HG03108 (cell line): Measurements from ENCODE around the gene KY.

Source experiments
- ATAC-seq: cut with Tn5 transposase; IDR thresholded peaks from one replicate; pipeline ENCODE4 v1.9.1; 2021; ENCODE audit warnings: moderate library complexity; ENCODE audit not compliant: unreplicated experiment

KY gene

DNA sequence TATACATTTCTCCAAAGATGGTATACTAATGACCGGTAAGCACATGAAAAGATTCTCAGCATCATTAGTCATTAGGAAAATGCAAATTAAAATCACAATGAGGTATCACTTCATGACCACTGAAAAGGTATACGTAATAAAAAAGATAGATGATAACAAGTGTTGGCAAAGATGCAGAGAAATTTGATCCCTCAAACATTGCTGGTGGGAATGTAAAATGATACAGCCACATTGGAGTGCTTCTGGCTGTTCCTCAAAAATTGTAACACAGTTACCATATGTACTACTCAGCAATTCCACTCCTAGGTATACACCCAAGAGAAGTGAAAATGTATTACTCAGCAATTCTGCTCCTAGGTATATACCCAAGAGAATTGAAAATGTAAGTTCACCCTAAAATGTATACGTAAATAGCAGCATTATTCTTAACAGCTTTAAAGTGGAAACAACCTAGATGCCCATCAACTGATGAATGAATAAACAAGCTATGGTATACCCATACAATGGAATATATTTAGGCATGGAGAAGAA, 25.0 kb upstream of the KY start:
- ATAC-seq = no peak

DNA sequence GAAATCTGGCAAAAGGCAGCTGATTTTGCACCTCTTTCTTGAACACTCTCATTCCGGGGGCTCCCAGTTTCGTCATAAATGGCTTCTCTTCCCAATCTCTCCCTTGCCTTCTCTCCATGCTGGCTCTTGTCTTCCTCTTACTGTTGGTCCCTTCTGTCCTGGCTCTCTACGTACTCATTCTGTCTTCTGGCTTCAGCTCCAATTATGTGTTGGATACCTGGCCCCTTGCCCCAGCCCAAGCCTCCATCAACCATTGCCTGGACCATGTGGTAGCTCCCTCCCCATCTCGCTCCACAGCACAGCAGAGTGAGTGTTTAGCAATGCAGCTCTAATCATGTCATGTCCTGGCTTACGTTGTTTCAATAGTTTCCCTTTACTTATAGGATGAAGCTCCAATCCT, 21.7 kb upstream of the KY start:
- ATAC-seq = no peak

DNA sequence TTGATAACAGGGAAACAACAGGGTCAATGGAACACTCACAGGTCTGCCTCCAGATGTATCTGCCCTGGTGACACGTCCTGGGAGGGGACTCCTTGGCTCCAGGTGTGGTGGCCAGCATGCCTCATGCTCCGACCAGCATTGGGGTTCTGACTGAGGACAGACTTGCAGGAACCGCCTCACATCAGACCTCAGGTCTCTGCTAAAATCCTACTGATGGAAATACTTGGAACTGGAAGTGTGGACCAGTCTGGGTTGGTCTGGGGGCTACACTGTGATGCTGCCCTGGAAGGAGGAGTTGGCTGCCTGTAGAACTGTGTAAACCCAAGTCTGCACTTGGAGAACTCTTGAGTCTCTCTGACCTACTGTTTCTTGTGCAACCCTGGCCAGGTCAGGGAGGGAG, 17.1 kb upstream of the KY start:
- ATAC-seq = no peak

DNA sequence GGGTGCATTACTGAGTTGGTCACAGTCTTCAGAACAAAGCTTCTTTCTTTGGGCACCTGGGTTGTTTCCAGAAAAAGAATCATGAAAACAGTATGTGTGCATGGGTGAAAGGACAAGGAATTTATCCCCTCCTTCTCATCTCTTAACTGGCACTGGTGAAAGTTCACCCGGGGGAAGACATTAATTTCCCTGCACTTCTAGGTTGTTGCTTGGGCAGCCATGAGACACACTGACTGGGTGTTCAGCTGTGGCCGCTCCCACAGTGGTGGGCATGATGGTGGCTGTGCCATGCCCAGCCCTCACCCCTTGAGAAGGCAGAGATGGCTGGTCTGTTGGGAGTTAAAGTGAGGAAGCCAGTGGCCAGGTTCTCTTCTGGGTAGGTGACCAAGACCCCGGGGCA, 16.6 kb upstream of the KY start:
- no peak for ATAC-seq

DNA sequence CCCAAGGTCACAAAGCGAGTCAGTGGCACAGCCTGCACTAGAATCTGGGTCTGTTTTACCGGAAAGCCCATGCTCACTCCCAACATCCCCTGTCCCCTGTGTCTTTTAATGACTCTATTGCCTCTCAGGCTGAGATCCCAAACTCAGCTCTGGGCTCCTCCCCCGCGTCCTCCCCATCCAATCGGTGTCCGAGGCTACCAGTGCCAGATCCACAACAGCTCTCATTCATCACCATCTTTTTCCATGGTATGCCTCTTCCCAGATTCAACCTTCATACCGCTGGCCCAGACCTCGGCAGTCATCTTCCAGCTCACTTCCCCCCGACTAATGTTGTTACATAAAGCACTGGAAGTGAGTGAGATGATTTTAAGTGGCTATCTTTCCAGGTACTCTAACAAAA, 16.1 kb upstream of the KY start:
- no peak for ATAC-seq

DNA sequence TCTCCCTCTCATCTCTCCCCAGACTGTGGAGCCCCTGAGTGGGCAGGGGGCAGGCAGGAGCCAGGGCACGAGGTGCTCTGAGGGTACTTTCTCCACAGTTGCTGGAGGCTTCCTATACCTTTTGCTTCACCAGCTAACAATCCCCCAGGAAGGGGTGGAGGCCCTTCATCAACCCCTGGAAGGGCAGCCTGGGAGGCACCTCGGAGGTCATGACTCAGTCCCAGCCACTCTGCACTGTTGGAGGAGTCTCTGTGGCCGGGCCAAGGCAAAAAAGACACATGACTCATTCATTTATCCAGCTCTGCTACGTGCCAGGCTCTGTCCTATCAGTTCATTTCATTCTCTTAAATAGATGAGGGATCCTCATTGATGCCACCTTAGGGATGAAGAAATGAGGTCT, 15.6 kb upstream of the KY start:
- ATAC-seq = no peak

DNA sequence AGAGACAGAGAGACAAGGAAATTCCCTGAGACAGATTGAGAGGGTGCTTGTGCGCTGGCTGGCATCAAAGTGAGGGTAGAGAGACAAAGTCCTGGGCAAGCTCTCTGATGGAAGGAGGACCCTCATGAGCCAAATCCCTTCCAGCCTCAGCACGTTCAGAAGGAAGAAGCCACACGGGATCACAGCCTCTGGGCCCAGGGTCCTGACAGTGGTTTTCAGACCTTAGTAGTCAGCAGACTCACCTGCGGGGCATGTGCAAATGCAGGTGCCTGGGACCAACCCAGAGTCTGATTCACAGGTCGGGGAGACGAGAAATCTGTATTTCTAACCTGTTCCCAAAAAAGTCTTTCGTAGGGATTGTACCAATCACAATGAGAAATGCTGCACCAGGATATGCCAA, 15.2 kb upstream of the KY start:
- no peak for ATAC-seq

DNA sequence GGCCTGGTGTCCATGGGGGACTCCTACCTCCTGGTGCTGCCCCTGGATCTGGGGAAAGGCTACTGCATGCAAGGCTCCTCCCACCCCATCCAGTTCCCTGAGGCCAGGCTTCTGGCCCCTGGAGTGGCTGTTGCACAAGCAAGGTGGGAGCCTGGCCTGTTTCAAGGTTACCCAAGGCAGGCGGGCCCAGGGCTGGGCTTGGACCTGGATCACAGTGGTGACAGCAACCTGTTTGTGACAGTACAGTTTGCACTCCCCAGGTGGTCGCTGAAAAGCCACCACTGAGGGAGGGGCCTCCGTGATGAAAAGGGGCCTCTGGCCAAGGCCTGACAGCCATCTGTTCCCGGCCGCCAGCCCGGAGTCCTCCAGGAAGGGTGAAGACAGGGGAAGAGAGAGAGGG, 14.4 kb upstream of the KY start:
- no peak for ATAC-seq

DNA sequence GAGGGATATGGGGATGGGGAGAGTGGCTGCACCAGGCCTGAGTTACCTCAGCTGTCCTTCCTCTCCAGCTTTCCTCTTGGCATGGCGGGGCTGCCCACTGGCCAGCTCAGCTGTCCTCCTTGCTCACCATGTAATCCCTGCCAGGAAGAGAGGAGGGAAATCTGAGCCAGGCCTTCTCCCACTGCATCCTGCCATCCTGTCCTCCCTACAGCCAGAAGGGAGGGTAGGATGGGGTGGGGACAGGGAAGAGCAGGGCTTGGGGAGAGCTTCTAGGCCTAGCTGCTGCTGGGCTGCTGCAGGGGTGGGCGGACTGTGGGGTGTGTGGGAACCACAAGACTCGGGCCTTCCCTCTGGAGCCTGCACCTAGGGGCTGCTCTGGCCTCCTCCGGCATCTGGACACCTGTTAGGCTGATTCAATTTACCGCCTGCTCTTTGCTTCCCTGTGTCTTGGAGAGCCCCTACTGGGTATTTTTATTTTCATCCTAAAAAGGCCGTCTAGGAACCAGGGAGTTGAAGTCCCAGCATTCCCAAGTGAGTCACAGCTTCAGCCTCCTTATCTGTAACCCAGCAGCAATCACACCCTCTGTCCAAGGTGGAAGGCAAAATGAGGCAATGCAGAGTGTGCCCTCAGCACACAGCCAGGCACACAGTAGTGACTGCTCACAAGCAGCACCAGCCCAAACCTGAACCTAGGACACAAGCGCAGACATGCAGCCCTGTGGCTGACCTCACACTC, 13.1 kb upstream of the KY start:
- no peak for ATAC-seq

DNA sequence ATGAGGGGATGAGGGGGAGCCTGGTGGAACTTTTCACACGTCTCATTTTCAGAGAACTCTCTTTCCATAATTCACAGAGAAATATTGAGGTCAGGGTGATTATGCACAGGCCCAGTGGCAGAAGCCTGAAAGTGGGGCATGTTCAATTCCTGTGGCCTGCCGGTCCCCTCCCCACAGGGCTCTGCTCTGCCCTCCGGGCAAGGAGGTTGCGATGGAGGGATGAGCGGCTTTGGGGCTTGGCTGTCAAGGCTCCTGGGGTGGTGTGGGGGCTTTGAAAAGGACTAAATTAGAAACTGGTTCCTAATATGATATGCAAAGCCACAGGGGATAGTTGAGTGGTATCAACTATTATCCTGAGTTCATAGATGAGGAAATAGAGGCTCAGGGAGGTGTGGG, 9.2 kb upstream of the KY start:
- ATAC-seq = no peak

DNA sequence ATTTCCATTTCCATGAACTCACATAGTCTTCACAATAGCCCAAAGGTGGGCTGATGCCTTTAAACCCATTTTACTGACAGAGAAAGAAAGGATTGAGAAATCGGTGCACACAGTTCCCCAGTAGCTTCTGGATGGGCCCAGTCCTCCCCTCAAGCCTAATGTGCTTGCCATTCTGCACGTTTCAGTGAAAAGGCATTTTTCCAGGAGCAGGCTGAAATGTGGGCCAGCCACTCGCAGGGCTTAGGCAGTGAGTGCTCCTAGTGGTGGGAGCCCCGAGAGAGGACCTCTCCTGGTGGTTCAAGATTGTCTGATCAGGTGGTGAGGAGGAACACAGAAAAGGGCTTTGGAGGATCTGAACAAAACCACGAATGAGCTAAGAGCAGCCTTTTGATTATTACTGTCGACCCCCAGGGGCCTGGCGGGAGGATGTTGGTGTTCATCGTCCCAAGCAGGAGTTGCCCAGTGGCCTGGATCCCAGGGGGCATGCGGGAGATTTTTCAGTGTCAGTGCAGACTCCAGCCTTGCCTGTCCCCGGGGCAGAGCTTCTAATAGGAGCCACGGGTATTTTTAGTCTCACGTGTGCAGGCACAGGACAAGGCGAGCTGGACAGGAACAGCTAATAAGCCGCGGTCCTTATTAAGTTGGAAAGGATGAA, 8.7 kb upstream of the KY start:
- ATAC-seq = no peak

DNA sequence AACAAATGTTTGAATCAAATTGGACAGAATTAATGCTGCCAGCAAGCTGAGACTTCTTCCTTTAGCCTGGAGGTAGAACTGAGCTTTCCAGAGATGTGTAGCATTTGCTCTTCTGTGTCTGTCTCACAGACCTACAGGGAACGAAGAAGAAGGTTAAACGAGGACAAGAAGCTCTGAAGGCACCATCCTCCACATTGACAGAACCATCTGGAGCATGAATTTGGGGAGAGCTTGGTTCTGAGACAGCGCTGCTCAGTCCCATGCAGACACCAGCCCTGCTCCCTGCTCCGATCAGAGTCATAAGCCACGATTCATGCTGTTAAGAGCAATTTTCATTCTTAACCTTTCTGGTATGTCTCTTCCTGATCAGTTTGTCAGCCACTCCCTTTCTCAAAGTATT, 7.7 kb upstream of the KY start:
- no peak for ATAC-seq

DNA sequence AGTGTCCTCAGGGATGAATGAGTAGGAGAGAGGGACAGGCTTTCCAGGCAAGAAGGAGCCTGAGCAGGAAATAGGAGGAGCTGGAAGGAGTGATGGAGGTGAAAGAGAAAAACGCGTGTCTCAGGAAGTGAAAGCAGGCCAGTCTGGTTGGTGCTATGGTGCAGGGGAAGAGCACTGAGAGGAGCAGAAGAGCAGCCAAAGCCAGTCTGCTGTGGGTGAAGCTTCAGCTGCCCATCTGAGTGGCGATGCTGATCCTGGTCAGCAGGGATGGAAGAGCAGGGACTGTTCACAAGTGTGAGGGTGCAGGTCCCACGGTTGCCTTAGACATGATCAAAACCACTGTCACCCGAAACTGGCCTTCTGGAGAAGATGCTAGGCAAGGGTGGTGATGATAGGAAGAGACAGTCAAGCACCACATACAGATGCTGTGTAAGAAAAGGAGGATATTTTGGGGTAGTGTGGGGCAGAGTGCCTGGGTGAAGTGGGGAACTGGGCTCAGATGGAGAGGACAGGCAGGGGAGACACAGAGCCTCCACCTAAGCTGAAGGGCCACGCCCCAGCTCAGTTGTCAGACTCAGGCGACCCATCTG, 5.5 kb upstream of the KY start:
- no peak for ATAC-seq

DNA sequence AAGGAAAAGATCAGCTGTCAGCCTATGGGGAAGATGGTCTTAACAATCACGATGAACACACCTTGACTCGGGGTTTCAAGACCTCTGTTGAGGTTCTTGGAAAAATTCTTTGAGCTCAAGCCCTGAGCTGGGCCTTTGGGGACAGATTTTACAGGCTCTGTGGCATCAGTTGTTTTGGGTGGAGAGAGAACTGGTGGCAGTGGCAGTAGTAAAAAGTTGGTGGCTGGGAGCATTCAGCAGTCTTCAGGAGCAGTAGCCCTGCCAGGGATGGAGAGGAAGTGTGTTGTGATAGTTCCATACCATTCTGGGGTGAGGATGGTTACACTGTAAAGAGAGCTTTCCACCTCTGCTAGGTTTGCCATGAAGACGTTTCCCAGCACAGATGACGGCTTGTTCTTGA, 4.9 kb upstream of the KY start:
- no peak for ATAC-seq

DNA sequence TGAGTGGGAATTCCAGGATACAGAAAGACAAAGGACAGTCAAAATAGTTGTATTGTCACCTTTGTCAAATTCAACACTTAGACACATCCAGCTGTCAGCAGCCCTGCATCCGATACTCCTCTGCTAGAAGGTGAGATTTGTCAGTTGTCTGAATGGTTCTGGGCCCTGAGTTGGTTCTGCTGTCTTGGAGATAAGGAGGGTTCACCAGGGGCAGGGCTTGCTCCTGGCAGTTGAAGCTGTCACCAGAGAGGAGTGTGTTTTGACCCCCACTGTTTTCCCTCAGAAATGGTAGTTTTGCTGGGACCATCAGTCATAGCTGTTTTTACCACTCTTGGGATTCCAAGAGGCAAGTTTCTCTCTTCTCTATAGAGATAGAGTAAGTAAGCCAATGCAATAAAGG, 3.2 kb upstream of the KY start:
- no peak for ATAC-seq

DNA sequence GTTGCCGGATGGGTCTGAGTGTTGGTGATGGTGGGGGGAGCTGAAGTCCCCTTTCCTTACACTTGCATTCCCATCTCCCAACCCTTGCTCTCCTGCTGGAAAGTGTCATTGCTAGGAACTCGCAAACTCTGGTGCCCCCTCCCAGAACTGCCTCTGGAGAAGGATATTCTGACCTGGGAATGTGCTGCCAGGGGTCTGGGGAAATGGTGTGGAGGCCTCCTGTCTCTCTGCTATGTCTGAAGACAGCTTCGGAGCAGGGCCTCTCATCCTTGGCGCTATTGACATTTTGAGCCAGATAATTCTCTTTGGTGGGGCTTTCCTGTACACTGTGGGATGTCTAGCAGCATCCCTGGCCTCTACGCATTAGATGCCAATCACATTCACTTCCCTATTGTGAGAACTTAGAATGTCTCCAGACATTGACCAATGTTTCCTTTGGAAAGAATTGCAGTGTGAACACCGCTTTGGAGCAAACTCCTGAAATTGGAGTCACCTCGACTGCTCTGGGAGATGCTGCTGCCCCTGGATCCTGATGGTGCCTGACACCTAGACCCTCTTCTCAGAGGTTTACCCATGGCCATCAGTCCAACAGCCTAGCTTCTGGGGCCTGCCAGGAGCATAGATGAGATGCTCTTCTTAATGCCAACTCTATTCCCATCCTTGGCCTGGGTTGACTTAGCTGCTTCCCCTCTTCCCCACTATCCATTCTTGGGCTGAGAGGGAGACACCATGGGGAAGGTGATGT, 2.2 kb upstream of the KY start:
- no peak for ATAC-seq

DNA sequence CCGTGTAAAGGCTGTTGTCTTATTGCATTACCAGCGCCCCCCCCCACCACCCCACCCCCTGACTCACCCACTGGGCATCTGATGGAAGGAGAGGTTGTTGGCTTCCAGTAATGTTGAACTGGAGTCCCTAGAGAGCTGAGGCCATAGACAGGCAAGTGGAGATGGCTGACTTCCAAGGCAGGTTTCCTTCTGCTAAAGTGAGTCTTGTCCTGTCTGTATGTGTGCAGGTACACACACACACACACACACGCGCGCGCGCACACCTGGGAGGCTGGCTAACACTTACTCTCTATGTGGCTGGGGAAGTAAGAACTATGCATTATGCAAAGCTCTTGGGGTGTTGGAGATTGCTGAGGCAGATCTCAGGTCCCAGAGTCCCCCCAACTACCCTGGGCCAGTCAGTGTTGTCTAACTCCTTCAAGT, 1.6 kb upstream of the KY start:
- no peak for ATAC-seq

DNA sequence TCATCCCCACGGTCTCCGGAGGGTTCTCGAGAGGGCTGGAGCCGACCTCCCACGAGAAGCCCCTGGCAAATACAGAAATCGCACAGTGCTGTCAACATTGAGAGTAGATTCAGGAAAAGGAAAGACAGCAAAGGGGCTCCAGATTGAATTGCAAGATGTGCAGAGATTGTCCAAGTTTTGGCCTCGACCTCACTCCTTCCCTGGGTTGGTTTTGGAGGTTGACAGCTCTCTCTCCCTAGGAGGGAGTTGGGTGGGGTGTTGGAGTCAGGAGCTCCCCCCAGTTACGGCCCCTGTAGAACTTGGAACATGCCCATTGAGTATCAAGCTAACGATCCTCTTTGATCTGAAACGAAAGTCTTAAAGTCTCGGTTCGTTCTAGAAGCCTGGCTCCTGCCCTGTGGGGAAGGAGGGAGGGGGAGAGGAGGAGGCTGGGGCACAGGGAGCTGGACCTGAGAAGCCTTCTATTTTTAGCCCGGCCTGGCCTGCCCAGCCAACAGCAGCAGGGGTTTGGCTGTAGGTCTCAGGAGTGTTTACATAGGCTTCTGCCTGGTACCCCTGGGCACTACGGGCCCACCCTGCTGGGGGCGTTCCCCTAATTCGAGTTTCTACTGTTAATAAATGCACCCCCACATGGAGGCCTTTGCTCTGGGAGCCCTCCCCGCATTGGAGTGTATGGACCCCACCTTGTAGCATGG, 672 bp upstream of the KY start:
- ATAC-seq = no peak

DNA sequence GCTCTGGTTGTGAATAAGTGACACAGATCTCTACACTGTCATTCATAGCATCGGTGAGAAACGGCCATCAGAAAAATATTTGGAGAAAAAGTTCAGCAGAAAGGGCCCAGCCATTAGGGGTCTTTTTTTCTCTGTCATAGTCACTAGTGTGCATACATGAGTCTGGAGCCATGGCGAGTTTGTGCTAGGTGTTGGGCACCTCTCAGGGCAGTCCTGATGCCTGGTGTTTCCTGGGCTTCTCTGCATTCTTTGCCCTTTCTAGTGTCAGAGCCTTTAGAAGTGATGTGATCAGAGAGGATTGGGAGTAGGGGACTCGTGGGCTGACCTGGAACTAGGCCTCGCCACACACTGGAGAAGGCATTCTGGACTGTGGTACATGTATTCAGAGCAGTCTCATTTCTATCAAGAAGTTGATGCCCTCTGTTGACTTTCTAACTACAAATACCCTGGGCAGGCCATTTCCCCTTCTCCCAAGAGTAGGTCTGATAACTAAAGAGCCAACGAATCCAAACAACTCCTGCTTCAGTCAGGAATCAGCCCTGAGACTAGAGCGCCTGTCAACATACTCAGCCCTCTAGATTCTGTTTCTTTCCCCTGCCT, 1.6 kb downstream of the KY start:
- ATAC-seq = no peak

DNA sequence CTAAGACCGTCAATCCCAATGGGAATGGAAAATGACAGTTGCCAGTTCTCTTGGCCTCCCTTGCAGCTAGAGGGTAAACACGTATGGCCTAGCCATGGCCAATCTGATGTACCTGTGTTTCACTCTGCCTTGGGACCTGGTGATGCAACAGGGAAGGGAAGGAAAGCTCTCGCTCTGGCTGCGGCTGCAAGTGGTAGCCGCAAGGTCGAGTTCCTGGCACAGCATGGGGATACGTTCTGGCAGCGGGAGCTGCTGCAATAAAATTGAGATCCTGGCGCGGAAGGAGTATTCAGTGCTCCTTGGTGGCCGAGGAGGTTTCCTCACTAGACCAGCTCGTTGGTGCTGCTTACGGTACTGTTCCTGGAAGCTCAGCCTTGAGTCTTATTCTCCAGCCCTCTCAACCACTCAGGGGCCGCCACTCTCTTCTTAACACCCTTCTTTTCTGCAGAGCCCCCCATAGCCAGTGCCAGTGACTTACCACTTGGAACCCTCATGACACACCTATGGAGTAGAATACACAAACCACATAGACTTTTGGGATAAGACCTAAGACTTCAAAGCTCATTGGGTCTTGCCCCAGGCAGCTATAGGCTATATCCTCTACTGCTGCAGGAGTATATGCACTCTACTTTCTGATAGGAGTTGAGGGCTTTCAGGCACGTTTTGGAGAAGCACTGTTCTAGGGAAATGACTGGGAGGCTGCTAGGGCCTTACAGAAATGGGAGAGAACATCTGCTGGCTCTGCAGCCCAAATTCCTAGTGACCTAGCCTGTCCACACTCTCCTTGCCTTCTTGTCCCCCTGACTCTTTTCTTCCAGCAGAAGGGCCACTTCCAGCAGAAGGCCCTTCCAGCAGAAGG, 2.7 kb downstream of the KY start:
- ATAC-seq = no peak
